HG03064 (cell line): ENCODE data around the gene MUS81.
A peak's percentile ranks its signal among the peaks of the same experiment; 100 is the strongest.
"Not testable (repeated sequence)": the region's sequence is repeated elsewhere in the genome, so short reads cannot be mapped to it uniquely, and the experiment has no call there.

Source experiments
- ATAC-seq: cut with Tn5 transposase; IDR thresholded peaks from one replicate; pipeline ENCODE4 v1.9.1; 2021; ENCODE audit warnings: low read depth; ENCODE audit not compliant: unreplicated experiment

The MUS81 gene

GRCh38 chr11:65860278-65861164 is at the start of gene MUS81:
MUS81 (plus strand) TSS chr11:65860433; CDS start chr11:65860754, 321 bp downstream.
- ATAC-seq: no peak

- ATAC-seq: no peak
Measured at GRCh38 chr11:65811764-65812475, 48.3 kb upstream of the MUS81 start.

DNA sequence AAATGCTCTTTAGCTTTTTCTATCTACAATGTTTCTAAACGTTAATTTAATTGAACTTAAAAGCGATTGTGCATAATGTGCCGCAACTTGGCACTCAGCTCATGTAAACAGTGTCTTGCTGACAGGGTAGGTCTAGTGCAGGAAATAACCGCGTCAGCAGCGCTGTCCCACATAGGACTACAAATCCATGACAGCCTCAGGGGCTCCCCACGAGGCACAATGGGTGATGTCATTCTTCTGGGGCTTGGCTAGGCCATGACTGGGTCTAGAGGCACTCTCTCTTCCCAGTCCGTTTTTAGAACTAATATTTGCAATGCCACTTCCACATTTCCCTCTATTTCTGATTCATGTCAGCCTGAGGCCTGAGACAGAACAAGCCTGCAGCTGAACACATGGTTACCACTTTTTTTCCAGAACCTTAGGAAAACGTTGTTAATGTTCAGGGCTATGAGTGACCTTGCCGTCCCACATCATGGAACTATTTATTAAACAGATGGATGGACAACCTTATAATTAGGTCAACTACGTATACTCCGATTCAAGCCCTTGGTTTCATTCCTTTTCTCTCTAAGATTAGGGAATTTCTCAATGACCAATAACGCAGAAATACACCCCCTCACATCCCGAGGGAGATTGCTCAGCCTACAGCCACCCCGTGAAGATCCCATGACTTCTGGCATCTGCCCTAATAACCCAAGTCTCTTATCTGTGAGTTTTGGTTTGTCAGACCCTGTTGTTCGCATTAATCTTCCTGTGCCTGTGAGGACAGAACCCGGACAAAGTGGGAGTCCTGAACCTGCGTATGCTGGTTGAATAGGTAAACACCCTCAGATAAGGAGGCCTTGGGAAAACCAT is 45.9 kb upstream of the MUS81 start:
- ATAC-seq: no peak

- ATAC-seq: no peak
Measured at GRCh38 chr11:65814986-65815565, 45.2 kb upstream of the MUS81 start.

DNA sequence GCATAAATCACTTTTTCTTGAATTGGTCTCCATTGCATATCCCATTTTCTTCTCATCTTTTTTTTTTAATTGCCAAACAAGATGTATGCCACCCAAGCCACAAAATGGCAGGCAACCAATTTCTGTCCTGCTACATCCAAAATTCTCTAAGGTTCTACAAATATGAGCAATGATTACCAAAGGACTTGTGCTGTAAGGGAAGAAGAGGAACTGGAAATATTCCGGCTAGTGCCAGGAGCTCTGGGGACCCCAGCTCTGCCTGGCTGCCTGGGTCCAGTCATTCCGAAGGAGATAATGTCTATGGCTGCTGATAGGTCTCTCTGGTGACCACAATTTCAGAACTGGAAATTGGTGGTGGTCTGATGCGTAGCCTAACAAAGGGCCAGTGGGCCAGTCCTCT is 43.5 kb upstream of the MUS81 start:
- no peak for ATAC-seq

DNA sequence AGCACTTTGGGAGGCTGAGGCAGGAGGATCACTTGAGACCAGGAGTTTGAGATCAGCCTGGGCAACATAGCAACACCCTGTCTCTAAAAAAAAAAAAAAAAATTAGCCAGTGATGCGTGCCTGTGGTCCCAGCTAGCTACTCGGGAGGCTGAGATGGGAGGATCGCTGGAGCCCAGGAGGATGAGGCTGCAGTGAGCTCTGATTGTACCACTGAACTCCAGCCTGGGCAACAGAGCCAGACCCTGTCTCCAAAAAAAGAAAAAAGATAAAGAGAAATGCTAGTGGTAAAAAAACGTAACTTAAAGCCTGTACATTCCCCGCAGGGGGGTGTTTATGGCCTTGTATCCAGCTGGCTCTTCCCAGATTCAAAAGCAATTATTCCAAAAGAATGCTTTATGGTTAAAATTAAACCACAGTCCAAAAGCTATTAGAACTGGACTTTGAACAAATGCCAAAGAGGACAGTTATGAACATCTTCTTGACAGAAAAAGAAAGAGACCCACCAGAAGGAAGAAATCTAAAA is 42.9 kb upstream of the MUS81 start:
- no peak for ATAC-seq

DNA sequence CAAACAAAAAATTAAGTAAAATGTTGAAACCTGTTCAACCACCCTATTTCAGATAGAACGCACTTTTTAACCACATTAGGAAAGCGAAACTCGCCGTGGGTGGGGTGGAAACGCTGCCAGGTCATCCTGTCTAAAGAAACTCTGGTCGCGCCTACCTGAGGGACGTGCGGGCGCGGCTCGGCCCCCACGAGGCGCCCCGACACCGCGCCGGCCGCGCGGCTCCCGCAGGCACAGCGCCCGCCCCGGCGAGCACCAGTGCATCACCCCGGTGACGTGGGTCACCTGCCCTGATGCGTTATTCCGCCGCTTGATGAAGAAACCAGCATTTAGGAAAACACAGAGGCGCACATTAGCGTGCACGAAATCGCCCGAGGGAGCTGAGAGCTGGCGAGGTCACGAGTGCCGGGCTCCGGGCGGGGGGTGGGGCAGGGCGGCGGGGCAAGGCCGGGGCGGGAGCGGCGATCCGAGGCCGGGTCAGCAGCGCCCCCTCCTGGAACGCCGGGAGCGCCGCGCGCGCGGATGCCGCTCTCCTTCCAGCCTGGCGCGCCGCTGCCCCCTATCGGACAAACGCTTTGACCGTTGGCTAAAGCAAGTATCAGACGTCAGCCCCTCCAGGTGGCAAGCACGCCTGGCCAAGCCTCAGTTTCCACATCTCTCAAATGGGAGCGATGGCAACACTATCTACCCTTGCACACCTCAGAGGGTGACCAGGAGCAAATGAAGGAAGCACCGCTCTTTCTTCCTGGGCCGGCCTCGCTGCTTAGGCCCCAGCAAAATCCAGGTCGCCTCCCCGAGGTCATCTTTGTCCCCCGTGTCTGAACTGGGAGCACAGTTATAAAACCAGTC is 42.2 kb upstream of the MUS81 start:
- ATAC-seq: peak; percentile 70

DNA sequence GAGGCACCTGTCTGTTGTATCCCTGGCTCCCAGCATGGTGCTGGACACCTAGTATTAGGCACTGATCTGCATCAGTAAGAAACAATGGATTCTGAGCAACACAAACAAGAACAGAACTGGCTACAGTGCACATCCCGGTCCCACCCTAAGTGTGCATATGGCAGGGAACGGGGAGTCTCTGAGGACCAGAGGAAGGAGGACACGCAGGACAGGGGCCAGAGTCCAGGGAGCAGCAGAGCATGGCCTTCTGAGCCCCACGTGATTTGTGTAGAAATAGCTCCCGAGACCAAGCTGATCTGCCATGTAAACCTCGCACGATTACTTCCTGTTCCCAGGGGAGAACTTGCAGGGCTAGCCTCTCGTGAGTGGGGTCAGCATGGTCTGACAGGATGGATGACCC is 39.1 kb upstream of the MUS81 start:
- ATAC-seq: no peak

GRCh38 chr11:65822776-65823528 is 37.3 kb upstream of the MUS81 start:
- no peak for ATAC-seq

DNA sequence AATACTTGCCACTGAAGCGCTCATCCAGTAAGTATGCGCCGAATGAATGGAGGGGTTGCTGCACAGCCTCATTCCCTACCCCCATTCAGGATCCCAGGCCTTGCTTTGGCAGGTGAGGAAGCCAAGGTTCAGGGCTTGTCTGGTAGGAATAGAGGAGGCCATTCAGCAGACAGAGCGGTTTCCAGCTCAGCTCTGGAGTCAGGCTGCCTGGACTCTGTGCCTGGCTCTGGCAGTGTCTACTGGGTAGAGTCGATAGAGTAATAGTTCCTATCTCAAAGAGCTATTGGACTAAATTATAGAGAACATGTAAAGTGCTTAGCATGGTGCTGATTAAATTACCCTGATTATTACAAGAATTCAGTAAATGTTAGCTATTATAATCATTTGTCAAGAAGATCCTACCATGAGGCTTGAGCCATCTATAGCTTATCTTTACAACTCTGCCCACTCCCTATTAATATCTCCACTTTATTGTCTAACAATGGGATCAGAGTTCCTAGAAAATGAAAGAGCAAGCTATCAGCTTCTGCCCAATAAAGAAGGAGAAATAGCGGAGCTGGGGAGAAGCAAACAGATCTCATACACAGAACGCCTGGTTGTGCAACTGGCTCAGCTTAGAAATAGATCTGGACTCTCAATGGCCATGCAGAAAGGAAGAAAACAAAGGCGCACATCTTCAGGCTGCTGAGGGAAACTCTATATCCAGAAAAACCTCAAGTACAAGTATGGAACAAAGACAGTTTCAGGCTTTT is 33.1 kb upstream of the MUS81 start:
- ATAC-seq: no peak

DNA sequence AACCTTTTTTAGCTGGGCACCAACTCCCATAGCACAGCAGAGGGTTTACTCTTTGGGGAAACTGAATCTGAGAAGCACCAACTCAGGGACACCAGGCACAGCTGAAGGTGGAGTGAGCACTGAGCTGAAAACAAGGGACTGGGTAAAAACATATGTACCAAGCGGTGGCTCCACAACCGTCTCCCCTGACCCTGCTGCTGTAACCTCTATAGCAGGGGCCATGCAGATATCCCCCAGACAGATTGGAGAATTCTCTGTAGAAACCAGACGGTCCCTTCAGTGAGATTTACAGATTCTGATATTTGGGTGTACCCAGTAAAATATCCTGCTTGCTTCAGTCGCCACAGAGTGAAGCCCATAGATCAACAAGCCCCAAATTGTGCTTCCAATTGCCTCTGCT is 30.8 kb upstream of the MUS81 start:
- no peak for ATAC-seq

DNA sequence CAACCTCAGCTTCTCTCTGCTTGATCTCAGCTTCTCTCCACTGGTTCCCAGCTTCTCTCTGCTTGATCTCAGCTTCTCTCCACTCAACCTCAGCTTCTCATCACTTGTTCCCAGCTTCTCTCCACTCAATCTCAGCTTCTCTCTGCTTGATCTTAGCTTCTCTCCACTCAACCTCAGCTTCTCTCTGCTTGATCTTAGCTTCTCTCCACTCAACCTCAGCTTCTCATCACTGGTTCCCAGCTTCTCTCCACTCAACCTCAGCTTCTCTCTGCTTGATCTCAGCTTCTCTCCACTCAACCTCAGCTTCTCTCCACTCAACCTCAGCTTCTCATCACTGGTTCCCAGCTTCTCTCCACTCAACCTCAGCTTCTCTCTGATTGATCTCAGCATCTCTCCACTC is 28.0 kb upstream of the MUS81 start:
- not testable (repeated sequence) for ATAC-seq

DNA sequence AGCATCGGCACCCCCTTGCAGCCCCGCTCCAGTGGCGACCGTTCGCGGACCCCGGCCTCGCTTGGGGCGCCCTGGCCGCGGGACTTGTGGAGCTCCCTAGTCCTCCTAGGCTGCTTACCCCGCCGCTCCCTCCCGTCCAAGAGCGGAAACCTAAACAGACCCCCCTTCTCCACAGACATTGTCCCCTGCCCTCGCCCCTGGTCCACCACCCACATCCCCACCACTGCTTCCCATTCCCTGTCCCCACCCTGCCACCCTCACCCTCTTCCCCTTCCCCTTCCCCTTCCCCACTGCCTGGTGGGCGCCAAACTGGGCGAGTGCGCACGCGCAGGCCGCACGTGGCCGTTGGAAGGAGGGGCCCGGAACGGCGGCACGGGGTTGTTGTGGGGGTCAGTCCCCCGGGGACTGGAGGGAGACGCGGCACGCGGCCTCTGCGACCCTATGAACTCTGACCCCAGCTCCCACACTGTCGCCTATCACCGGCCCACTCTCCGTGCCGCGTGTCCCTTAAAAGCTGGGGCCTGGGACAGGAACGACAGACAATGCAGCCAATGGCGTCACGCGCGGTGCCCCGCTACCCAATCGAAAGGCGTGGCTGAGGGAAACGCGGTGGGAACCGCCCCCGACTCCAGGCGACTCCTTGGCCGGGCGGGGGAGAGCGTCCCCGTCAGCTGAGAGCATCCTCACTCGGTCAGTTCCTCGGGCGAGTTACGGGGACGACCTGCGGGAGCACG is 26.8 kb upstream of the MUS81 start, which contains the start of gene SNX32:
TSS of gene SNX32 (plus strand) at position 667 of the 734 bp plus-strand sequence. CDS start 103 bp downstream, outside the sequence.
- peak; percentile 92 for ATAC-seq

- peak; percentile 15 for ATAC-seq
Measured at GRCh38 chr11:65834202-65834601, 26.0 kb upstream of the MUS81 start.

GRCh38 chr11:65842144-65842543 is 18.1 kb upstream of the MUS81 start:
- ATAC-seq: no peak

DNA sequence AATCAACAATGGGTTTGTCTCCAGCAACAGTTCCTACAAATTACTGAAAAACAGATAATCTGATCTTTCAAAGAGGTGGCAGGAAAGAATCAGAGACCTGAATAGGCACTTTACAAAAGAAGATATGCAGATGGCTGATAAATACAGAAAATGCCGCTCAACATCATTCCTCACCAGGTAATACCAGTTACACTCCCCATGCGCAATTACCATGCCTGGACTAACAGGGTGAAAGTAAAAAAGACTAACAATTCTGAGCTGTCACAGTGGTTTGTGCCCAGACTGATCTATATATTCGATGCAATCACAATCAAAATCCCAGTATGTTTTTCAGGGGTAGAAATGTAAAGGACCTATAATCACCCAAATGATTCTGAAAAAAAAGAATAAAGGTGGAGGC is 16.4 kb upstream of the MUS81 start:
- no peak for ATAC-seq

DNA sequence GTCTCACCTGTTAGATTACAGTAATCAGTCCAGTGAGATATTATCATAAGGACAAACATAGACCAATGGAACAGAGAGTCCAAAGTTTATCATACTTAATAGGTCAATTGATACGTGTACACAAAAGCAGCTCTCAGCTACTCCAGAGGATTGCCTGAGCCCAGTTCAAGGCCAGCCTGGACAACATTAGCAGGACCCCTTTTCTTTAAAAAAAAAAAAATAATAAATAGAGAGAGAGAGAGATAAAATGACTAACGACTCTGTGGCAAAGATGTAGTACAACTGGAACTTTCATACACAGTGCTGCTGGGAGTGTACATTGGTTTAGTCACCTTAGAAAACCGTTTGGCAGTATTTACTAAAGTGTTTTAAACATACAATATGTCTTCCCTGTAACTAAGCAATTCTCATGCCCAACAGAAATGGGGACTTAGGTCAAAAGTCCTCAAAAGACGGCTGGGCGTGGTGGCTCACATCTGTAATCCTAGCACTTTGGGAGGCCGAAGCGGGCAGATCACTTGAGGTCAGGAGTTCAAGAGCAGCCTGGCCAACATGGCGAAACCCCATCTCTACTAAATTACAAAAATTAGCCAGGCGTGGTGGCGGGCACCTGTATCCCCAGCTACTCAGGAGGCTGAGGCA is 15.9 kb upstream of the MUS81 start:
- ATAC-seq: no peak
